Measurements from ENCODE around the gene PTK7. TPM values are rescaled to one million over a fixed set of nuclear protein-coding genes. Genes with fewer than 3 reads are reported as not detected.

PTK7 gene
- total RNA-seq, 5 donors from 2014 or later (not counting 1 experiment from before 2014, with no cell fraction given): 0.56 to 11.3 (median 1.6) TPM

- Mint-ChIP-seq H3K4me3 (no peak overlapping the region), H3K27ac (no peak overlapping the region), H3K9me3 (no peaks in the 10 kb centered on the region), H3K36me3 (peaks cover 57% of the 10 kb centered on the region), H3K27me3 (peaks cover 0 to 5% of the 10 kb centered on the region in 2 donors), H3K4me1 (peaks cover 0 to 2% (median 0%) of the 10 kb centered on the region in 3 donors)
- DNase-seq (peak in 2 of 35 experiments; percentile 17 to 65), ATAC-seq (replicated peaks in 1 of 4) (peak; percentile 38 to 66 (median 52))
- Histone ChIP-seq H3K36me3 (ENCODE audit: control insufficient read depth in 2 of 2, extremely low read depth in 1 of 2, insufficient read depth in 1 of 2, low read length in 1 of 2) (peaks cover 8 to 27% of the 10 kb centered on the region in 2 donors), H3K27me3 (replicated peaks in 1 of 2; ENCODE audit: control insufficient read depth in 2 of 2, extremely low read depth in 1 of 2, insufficient read depth in 2 of 2, low read length in 1 of 2) (peaks cover 0 to 7% of the 10 kb centered on the region in 2 experiments), H3K27ac (ENCODE audit: low read length) (no peak overlapping the region), H3K4me1 (ENCODE audit: control insufficient read depth in 1 of 2, extremely low read depth in 1 of 2, insufficient read depth in 2 of 2, low read length in 2 of 2) (no peaks in the 10 kb centered on the region), H3K4me3 (ENCODE audit: control insufficient read depth in 1 of 2, extremely low read depth in 1 of 2, low read length in 1 of 2) (no peak overlapping the region), H3K9me3 (no peaks in the 10 kb centered on the region)
- WGBS (ENCODE audit: insufficient coverage): 91% methylated on average over 4 of the region's 6 CpGs
- POLR2A ChIA-PET: interaction anchor here in 1 of 2 donors (0.5 kb wide), 1 partner anchor 935 kb away, joined by 3 read pairs; no protein-coding TSS in a partner anchor
- CTCF ChIA-PET: no interaction called here
These were observed 6.0 kb upstream of the PTK7 start for GRCh38 chr6:43070028-43070632.

- ATAC-seq (replicated peaks in 1 of 4): no peak
- H3K27ac ChIP-seq (ENCODE audit: low read length): no peak overlapping the region
- Mint-ChIP-seq H3K27me3 (peaks cover 10 to 30% of the 10 kb centered on the region in 2 donors), H3K9me3 (no peaks in the 10 kb centered on the region), H3K4me1 (peaks cover 0 to 15% (median 6%) of the 10 kb centered on the region in 3 donors), H3K36me3 (peaks cover 41% of the 10 kb centered on the region), H3K27ac (no peak overlapping the region), H3K4me3 (peak overlapping the region; percentile 34 to 65 (median 58))
- peaks cover 0 to 38% of the 10 kb centered on the region in 2 experiments for H3K27me3 ChIP-seq (replicated peaks in 1 of 2; ENCODE audit: control insufficient read depth in 2 of 2, extremely low read depth in 1 of 2, insufficient read depth in 2 of 2, low read length in 1 of 2)
- peaks cover 8 to 11% of the 10 kb centered on the region in 2 donors for H3K36me3 ChIP-seq (ENCODE audit: control insufficient read depth in 2 of 2, extremely low read depth in 1 of 2, insufficient read depth in 1 of 2, low read length in 1 of 2)
- no peak for DNase-seq
- ChIA-PET POLR2A (interaction anchor here in 1 of 2 donors (0.6 kb wide), 1 partner anchor 439 kb away, joined by 3 read pairs; no protein-coding TSS in a partner anchor), CTCF (interaction anchor here in 1 of 2 donors (0.5 kb wide), 1 partner anchor 380 kb away, joined by 4 read pairs; no protein-coding TSS in a partner anchor)
- H3K4me3 ChIP-seq (ENCODE audit: control insufficient read depth in 1 of 2, extremely low read depth in 1 of 2, low read length in 1 of 2): no peak overlapping the region
- peaks cover 0 to 23% of the 10 kb centered on the region in 2 experiments for H3K4me1 ChIP-seq (ENCODE audit: control insufficient read depth in 1 of 2, extremely low read depth in 1 of 2, insufficient read depth in 2 of 2, low read length in 2 of 2)
- WGBS (ENCODE audit: insufficient coverage): no CpG with 5 or more reads among the region's 6 CpGs
- no peaks in the 10 kb centered on the region for H3K9me3 ChIP-seq
These were observed 1.1 kb upstream of the PTK7 start for GRCh38 chr6:43074847-43075669.

- peak in 3 of 4 experiments; percentile 14 to 25 (median 22) for ATAC-seq (replicated peaks in 1 of 4)
- Histone ChIP-seq H3K4me1 (ENCODE audit: control insufficient read depth in 1 of 2, extremely low read depth in 1 of 2, insufficient read depth in 2 of 2, low read length in 2 of 2) (peaks cover 0 to 23% of the 10 kb centered on the region in 2 experiments), H3K27ac (ENCODE audit: low read length) (no peak overlapping the region), H3K36me3 (ENCODE audit: control insufficient read depth in 2 of 2, extremely low read depth in 1 of 2, insufficient read depth in 1 of 2, low read length in 1 of 2) (peaks cover 2 to 8% of the 10 kb centered on the region in 2 donors), H3K9me3 (no peaks in the 10 kb centered on the region), H3K4me3 (ENCODE audit: control insufficient read depth in 1 of 2, extremely low read depth in 1 of 2, low read length in 1 of 2) (peak overlapping the region; percentile 34 to 89), H3K27me3 (replicated peaks in 1 of 2; ENCODE audit: control insufficient read depth in 2 of 2, extremely low read depth in 1 of 2, insufficient read depth in 2 of 2, low read length in 1 of 2) (peaks cover 0 to 38% of the 10 kb centered on the region in 2 experiments)
- no peak overlapping the region for H3K27ac Mint-ChIP-seq
- H3K4me3 Mint-ChIP-seq: peak overlapping the region; percentile 49 to 65 (median 59)
- peaks cover 26% of the 10 kb centered on the region for H3K36me3 Mint-ChIP-seq
- DNase-seq: peak in 1 of 35 experiments; percentile 23
- H3K27me3 Mint-ChIP-seq: peaks cover 10 to 31% of the 10 kb centered on the region in 2 donors
- 1% methylated on average over 58 of the region's 72 CpGs for WGBS (ENCODE audit: insufficient coverage)
- peaks cover 0 to 15% (median 6%) of the 10 kb centered on the region in 3 donors for H3K4me1 Mint-ChIP-seq
- no peaks in the 10 kb centered on the region for H3K9me3 Mint-ChIP-seq
- ChIA-PET POLR2A (interaction anchor here in 1 of 2 donors (0.6 to 0.8 kb wide), 2 partner anchors 17 to 22 kb away, joined by 5 to 10 read pairs; no protein-coding TSS in a partner anchor), CTCF (no interaction called here)
These were observed 584 bp downstream of the PTK7 start for GRCh38 chr6:43076464-43077332.

DNA sequence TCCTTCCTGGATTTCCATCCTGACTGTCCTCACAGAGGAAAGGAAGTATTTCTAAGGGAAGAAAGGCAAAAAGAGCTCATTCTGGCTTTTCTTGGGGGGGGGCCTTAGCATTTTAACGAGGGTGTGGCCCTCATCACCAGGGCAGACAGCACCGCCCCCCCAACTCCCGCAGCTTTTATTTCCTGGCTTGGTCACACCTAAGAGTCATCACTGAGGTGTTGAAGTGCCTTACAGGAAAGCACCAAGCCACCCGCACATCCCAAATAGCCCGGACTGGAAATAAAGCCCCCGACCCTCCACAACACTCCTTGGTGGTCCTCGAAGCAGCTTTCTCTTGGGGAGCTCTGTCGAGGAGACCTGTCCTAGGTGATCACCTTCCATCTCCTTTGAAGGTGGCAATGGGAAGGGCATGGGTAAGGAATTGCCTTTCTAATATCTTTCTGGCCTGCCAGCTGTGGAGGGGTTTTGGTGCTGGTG is 1.3 kb downstream of the PTK7 start:
- ATAC-seq (replicated peaks in 1 of 4): no peak
- no peaks in the 10 kb centered on the region for H3K9me3 ChIP-seq
- Mint-ChIP-seq H3K27me3 (peaks cover 10 to 32% of the 10 kb centered on the region in 2 donors), H3K36me3 (peaks cover 19% of the 10 kb centered on the region), H3K27ac (no peak overlapping the region), H3K4me3 (peak overlapping the region; percentile 17 to 65 (median 59)), H3K4me1 (peaks cover 0 to 15% (median 6%) of the 10 kb centered on the region in 3 donors), H3K9me3 (no peaks in the 10 kb centered on the region)
- no peak overlapping the region for H3K27ac ChIP-seq (ENCODE audit: low read length)
- 24% methylated on average over 4 of the region's 8 CpGs for WGBS (ENCODE audit: insufficient coverage)
- POLR2A ChIA-PET: interaction anchor here in 1 of 2 donors (0.8 kb wide), 1 partner anchor 23 kb away, joined by 5 read pairs; no protein-coding TSS in a partner anchor
- no peak for DNase-seq
- H3K36me3 ChIP-seq (ENCODE audit: control insufficient read depth in 2 of 2, extremely low read depth in 1 of 2, insufficient read depth in 1 of 2, low read length in 1 of 2): peaks cover 0 to 6% of the 10 kb centered on the region in 2 donors
- peaks cover 0 to 38% of the 10 kb centered on the region in 2 experiments for H3K27me3 ChIP-seq (replicated peaks in 1 of 2; ENCODE audit: control insufficient read depth in 2 of 2, extremely low read depth in 1 of 2, insufficient read depth in 2 of 2, low read length in 1 of 2)
- CTCF ChIA-PET: no interaction called here
- peak overlapping the region; percentile 34 to 89 for H3K4me3 ChIP-seq (ENCODE audit: control insufficient read depth in 1 of 2, extremely low read depth in 1 of 2, low read length in 1 of 2)
- H3K4me1 ChIP-seq (ENCODE audit: control insufficient read depth in 1 of 2, extremely low read depth in 1 of 2, insufficient read depth in 2 of 2, low read length in 2 of 2): peaks cover 0 to 23% of the 10 kb centered on the region in 2 experiments

- Mint-ChIP-seq H3K9me3 (no peaks in the 10 kb centered on the region), H3K27me3 (peaks cover 10 to 32% of the 10 kb centered on the region in 2 donors), H3K4me1 (peaks cover 0 to 15% (median 6%) of the 10 kb centered on the region in 3 donors), H3K36me3 (peaks cover 13% of the 10 kb centered on the region), H3K4me3 (peak overlapping the region; percentile 4 to 65 (median 59)), H3K27ac (no peak overlapping the region)
- Histone ChIP-seq H3K9me3 (no peaks in the 10 kb centered on the region), H3K4me1 (ENCODE audit: control insufficient read depth in 1 of 2, extremely low read depth in 1 of 2, insufficient read depth in 2 of 2, low read length in 2 of 2) (peaks cover 0 to 23% of the 10 kb centered on the region in 2 experiments), H3K27me3 (replicated peaks in 1 of 2; ENCODE audit: control insufficient read depth in 2 of 2, extremely low read depth in 1 of 2, insufficient read depth in 2 of 2, low read length in 1 of 2) (peaks cover 0 to 39% of the 10 kb centered on the region in 2 experiments), H3K27ac (ENCODE audit: low read length) (no peak overlapping the region), H3K36me3 (ENCODE audit: control insufficient read depth in 2 of 2, extremely low read depth in 1 of 2, insufficient read depth in 1 of 2, low read length in 1 of 2) (peaks cover 0 to 3% of the 10 kb centered on the region in 2 donors), H3K4me3 (ENCODE audit: control insufficient read depth in 1 of 2, extremely low read depth in 1 of 2, low read length in 1 of 2) (no peak overlapping the region)
- ChIA-PET CTCF (no interaction called here), POLR2A (no interaction called here)
- 96% methylated on average over 5 of the region's 6 CpGs for WGBS (ENCODE audit: insufficient coverage)
- ATAC-seq (replicated peaks in 1 of 4): no peak
- no peak for DNase-seq
These were observed 1.9 kb downstream of the PTK7 start for GRCh38 chr6:43077981-43078511.

Measured in T-cell (primary cell).